Spleen (tissue), 11 donors: ENCODE results near the gene AGK. TPM values are rescaled to one million over a fixed set of nuclear protein-coding genes. Genes with fewer than 3 reads are reported as not detected.

ENCODE experiments used
- DNase-seq: peaks from one replicate; pipeline ENCODE4 v3.0.0-alpha.2; 2020
- H3K27ac ChIP-seq, 8 donors: fragments of 200-600 bp; sonication (generic) in 7 of 8; 1 replicate in 4 of 8; 2 replicates in 4 of 8; pipeline versions ENCODE4 v1.5.0 to v1.8.0; 2016 to 2021; ENCODE audit warnings: inconsistent platforms in 4 of 8, mild to moderate bottlenecking in 4 of 8, moderate library complexity in 1 of 8
- H3K27me3 ChIP-seq, 7 donors: fragments of 200-600 bp; sonication (generic) in 6 of 7; replicated peaks in 1 of 7; 1 replicate in 4 of 7; 2 replicates in 3 of 7; pipeline versions ENCODE4 v1.5.0 to v1.8.0; 2016 to 2021; ENCODE audit warnings: inconsistent platforms in 3 of 7, mild to moderate bottlenecking in 1 of 7
- H3K36me3 ChIP-seq, 6 donors: fragments of 200-600 bp; sonication (generic) in 5 of 6; 1 replicate in 4 of 6; 2 replicates in 2 of 6; pipeline versions ENCODE4 v1.5.0 to v1.8.0; 2016 to 2021; ENCODE audit warnings: inconsistent platforms in 2 of 6
- H3K4me1 ChIP-seq, 6 donors: fragments of 200-600 bp; sonication (generic) in 5 of 6; 1 replicate in 3 of 6; 2 replicates in 3 of 6; pipeline versions ENCODE4 v1.5.0 to v1.8.0; 2016 to 2021; ENCODE audit warnings: inconsistent platforms in 3 of 6
- H3K4me3 ChIP-seq, 8 donors: fragments of 200-600 bp; sonication (generic) in 7 of 8; 1 replicate in 4 of 8; 2 replicates in 4 of 8; pipeline versions ENCODE4 v1.5.0 to v1.8.0; 2016 to 2021; ENCODE audit warnings: inconsistent platforms in 4 of 8, mild to moderate bottlenecking in 4 of 8, moderate library complexity in 2 of 8
- H3K9me3 ChIP-seq, 8 donors: fragments of 200-600 bp; sonication (generic) in 7 of 8; 1 replicate in 4 of 8; 2 replicates in 4 of 8; pipeline versions ENCODE4 v1.5.0 to v1.8.0; 2016 to 2021; ENCODE audit warnings: inconsistent platforms in 4 of 8
- POLR2A ChIP-seq, 3 donors: fragments of 450-650 bp; IDR thresholded peaks; one replicate each; pipeline ENCODE4 v1.5.1; 2017; ENCODE audit warnings: antibody characterized with exemption in 3 of 3, mild to moderate bottlenecking in 1 of 3
- POLR2AphosphoS5 ChIP-seq, 3 donors: sonication (generic); formaldehyde crosslinking; IDR thresholded peaks; one replicate each; pipeline ENCODE4 v1.5.1; 2017; ENCODE audit warnings: antibody characterized with exemption in 3 of 3
- WGBS, 5 donors: extraction: QIAGEN DNeasy Blood & Tissue Kit in 3 of 5; methylation state at CpG; one replicate each; pipeline versions ENCODE4 v1.1.5 to v1.1.7; 2013 to 2018; 5-methylcytosine and 5-hydroxymethylcytosine counted together
- intact Hi-C: fragments of 100-400 bp; cut with DNase I; formaldehyde crosslinking; loops from one replicate; pipeline ENCODE4 v1.15.0; 2023; ENCODE audit warnings: low total_unique reads
- polyA plus RNA-seq, 3 donors: library from polyadenylated mRNA; stranded (reverse); fragments of 200-250 nt; gene quantifications; one replicate each; pipeline ENCODE4 v1.2.1, GENCODE V29; 2013
- total RNA-seq, 7 donors: library from RNA; depleted of rRNA in 3 of 7; stranded (reverse); fragments of >200 nt in 3 of 7; fragmentation: NEBNext Ultra II Directional in 4 of 7; extraction: Animal tissue kit (Norgen Biotek cat#: 25700) in 4 of 7; gene quantifications; one replicate each; pipeline versions ENCODE4 v1.1.0 to v1.2.1, GENCODE V29; 2016 to 2021
- TF ChIP-seq, protein P1 (sequence below), 11 experiments: fragments of 200-600 bp in 7 of 11; fragments of 450-650 bp in 4 of 11; sonication (generic) in 4 of 11; IDR thresholded peaks in 8 of 11; conservative IDR thresholded peaks in 3 of 11; 1 replicate in 7 of 11; 2 replicates in 4 of 11; pipeline versions ENCODE4 v1.4.0 to v1.8.0; 2016 to 2021; ENCODE audit warnings: antibody characterized with exemption in 11 of 11, inconsistent platforms in 4 of 11, mild to moderate bottlenecking in 1 of 11
- donor health status: healthy with polysubstance abuse.
- donor health status: DM: no; HTN: no; CAD: no; lungs with moderate emphysema.
- donor health status: DM: no; HTN: no; CAD: no.
- donor health status: Bipolar disorder and iron deficiency.
- donor health status: healthy.
- donor health status: DM: no; HTN: no; CAD: no.
- donor health status: DM: yes; HTN: yes; CAD: no.

Gene AGK
- total and polyA plus RNA-seq, 10 donors = 11.0 to 35.5 (median 24.0) TPM

GRCh38 chr7:141665208-141666035, 114.2 kb downstream of the AGK start:
- intact Hi-C loops = no loop called here

GRCh38 chr7:141666071-141666470, 114.9 kb downstream of the AGK start:
- no peak for TF ChIP-seq POLR2A (IDR thresholded peaks at IDR 0.05)
- no peak for TF ChIP-seq POLR2AphosphoS5 (IDR thresholded peaks at IDR 0.05)
- TF ChIP-seq, protein P1, sequence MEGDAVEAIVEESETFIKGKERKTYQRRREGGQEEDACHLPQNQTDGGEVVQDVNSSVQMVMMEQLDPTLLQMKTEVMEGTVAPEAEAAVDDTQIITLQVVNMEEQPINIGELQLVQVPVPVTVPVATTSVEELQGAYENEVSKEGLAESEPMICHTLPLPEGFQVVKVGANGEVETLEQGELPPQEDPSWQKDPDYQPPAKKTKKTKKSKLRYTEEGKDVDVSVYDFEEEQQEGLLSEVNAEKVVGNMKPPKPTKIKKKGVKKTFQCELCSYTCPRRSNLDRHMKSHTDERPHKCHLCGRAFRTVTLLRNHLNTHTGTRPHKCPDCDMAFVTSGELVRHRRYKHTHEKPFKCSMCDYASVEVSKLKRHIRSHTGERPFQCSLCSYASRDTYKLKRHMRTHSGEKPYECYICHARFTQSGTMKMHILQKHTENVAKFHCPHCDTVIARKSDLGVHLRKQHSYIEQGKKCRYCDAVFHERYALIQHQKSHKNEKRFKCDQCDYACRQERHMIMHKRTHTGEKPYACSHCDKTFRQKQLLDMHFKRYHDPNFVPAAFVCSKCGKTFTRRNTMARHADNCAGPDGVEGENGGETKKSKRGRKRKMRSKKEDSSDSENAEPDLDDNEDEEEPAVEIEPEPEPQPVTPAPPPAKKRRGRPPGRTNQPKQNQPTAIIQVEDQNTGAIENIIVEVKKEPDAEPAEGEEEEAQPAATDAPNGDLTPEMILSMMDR (IDR thresholded peaks at IDR 0.05 in 8 of 11, conservative IDR thresholded peaks at IDR 0.05 in 3 of 11) = no peak
- Histone ChIP-seq H3K4me3 (no peak overlapping the region), H3K27me3 (no peaks in the 10 kb centered on the region), H3K4me1 (peaks cover 0 to 15% (median 0%) of the 10 kb centered on the region in 6 donors), H3K27ac (peak overlapping the region in 1 of 8 donors; percentile 21), H3K9me3 (no peaks in the 10 kb centered on the region), H3K36me3 (peaks cover 0 to 91% (median 54%) of the 10 kb centered on the region in 6 donors)
- WGBS, 5 donors = 95 to 98% (median 97%) methylated on average over 4 of the region's 4 CpGs
- DNase-seq = no peak
- intact Hi-C loops = no loop called here

More at GRCh38 chr7:141665208-141666035, 114.2 kb downstream of the AGK start:
- DNase-seq = no peak
- H3K4me3 ChIP-seq = no peak overlapping the region
- H3K9me3 ChIP-seq = no peaks in the 10 kb centered on the region
- peaks cover 0 to 91% (median 55%) of the 10 kb centered on the region in 6 donors for H3K36me3 ChIP-seq
- 93 to 97% (median 94%) methylated on average over 15 to 18 of the region's 18 CpGs for WGBS, 5 donors
- H3K4me1 ChIP-seq = peaks cover 0 to 15% (median 2%) of the 10 kb centered on the region in 6 donors
- TF ChIP-seq, protein P1 (IDR thresholded peaks at IDR 0.05 in 8 of 11, conservative IDR thresholded peaks at IDR 0.05 in 3 of 11) = no peak
- TF ChIP-seq POLR2AphosphoS5 (IDR thresholded peaks at IDR 0.05) (no peak), POLR2A (IDR thresholded peaks at IDR 0.05) (no peak)
- H3K27me3 ChIP-seq = no peaks in the 10 kb centered on the region
- H3K27ac ChIP-seq = peak overlapping the region in 1 of 8 donors; percentile 62

DNA sequence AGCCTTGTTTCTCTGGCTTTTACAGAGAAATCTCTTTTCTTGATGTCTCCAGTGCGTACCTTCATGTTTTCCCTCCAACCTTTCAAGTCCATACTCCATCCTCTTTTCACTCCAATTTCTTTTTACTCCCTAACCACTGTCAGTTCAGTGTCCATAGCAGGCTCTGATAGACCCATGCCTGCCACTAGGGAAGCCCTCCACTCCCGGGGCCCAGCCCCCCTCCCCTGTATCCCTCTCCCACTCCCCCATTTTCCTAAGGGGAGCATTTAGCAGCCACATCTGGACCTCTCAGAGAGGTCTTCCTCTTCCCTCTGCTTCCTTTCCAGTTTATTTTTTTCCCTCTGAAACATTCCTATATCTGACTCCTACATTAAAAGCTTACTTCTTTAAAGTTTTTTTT, 117.6 kb downstream of the AGK start:
- TF ChIP-seq, protein P1 (IDR thresholded peaks at IDR 0.05 in 8 of 11, conservative IDR thresholded peaks at IDR 0.05 in 3 of 11) = no peak
- TF ChIP-seq POLR2AphosphoS5 (IDR thresholded peaks at IDR 0.05) (no peak), POLR2A (IDR thresholded peaks at IDR 0.05) (no peak)
- 82 to 96% (median 93%) methylated on average over 2 of the region's 2 CpGs for WGBS, 5 donors
- Histone ChIP-seq H3K4me3 (no peak overlapping the region), H3K4me1 (peaks cover 0 to 6% (median 0%) of the 10 kb centered on the region in 6 donors), H3K27me3 (no peaks in the 10 kb centered on the region), H3K36me3 (peaks cover 0 to 91% (median 37%) of the 10 kb centered on the region in 6 donors), H3K9me3 (no peaks in the 10 kb centered on the region), H3K27ac (no peak overlapping the region)
- no peak for DNase-seq
- intact Hi-C loops = no loop called here
